Measurements from ENCODE around the gene TNFAIP8L1. TPM values are rescaled to one million over a fixed set of nuclear protein-coding genes. Genes with fewer than 3 reads are reported as not detected.

Gene TNFAIP8L1
- total RNA-seq, 1 experiment from 2014 or later = 3.6 TPM

DNA sequence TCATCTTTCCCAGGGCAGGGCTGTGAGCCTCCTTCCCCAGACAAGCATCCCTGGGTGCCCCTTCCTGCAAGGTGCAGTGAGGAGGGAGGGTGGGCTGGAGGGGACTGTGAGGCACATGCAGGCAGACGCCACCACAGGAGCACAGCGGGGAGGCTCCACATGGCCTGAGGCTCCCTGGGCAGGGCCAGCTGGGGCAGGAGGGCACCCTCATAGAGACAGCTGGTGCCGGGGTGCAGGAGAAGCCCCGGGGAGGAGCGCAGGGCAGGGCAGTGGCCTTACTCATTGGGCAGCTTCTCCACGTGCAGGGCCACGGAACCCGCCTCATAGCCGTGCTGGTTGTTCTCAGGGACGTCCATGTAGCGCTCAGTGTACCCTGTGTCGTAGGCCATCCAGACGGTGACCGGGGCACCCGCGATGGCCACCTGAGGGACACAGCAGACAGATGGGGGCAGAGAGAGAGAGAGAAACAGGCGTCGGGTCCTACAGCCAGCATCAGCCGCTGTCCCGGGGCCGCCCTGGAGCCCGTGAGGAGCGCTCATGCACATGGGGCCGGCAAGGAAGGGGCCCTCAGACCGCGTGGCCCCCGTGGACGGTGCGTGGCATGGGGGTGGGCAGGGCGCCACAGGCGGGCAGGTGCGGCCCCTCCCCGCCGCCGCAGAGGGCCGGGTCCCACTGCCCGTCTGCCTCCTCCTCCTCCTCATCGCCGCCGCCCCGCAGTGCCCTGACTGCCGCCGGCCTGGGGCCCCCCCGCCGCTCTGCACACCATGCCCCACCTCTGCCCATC is 43.3 kb downstream of the TNFAIP8L1 start:
- Mint-ChIP-seq H3K27ac (ENCODE audit: low read depth, unreplicated experiment) (no peak overlapping the region), H3K9me3 (ENCODE audit: unreplicated experiment) (no peaks in the 10 kb centered on the region), H3K27me3 (ENCODE audit: insufficient read depth, unreplicated experiment) (no peaks in the 10 kb centered on the region), H3K4me1 (ENCODE audit: insufficient read depth, unreplicated experiment) (no peaks in the 10 kb centered on the region), H3K4me3 (ENCODE audit: unreplicated experiment) (no peak overlapping the region), H3K36me3 (ENCODE audit: insufficient read depth, unreplicated experiment) (peaks cover 64% of the 10 kb centered on the region)
- CTCF ChIA-PET = no interaction called here
- TF ChIP-seq, protein P1, sequence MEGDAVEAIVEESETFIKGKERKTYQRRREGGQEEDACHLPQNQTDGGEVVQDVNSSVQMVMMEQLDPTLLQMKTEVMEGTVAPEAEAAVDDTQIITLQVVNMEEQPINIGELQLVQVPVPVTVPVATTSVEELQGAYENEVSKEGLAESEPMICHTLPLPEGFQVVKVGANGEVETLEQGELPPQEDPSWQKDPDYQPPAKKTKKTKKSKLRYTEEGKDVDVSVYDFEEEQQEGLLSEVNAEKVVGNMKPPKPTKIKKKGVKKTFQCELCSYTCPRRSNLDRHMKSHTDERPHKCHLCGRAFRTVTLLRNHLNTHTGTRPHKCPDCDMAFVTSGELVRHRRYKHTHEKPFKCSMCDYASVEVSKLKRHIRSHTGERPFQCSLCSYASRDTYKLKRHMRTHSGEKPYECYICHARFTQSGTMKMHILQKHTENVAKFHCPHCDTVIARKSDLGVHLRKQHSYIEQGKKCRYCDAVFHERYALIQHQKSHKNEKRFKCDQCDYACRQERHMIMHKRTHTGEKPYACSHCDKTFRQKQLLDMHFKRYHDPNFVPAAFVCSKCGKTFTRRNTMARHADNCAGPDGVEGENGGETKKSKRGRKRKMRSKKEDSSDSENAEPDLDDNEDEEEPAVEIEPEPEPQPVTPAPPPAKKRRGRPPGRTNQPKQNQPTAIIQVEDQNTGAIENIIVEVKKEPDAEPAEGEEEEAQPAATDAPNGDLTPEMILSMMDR (IDR thresholded peaks at IDR 0.05; ENCODE audit: unreplicated experiment) = no peak
- no peak for DNase-seq (ENCODE audit: unreplicated experiment)
- BruUV-seq (replicated peaks) = no TSS peak
- intact Hi-C loops (cut with micrococcal nuclease) = no loop called here
- POLR2A ChIA-PET = interaction anchor here (0.7 kb wide), 1 partner anchor 43 kb away, joined by 3 read pairs; no protein-coding TSS in a partner anchor

DNA sequence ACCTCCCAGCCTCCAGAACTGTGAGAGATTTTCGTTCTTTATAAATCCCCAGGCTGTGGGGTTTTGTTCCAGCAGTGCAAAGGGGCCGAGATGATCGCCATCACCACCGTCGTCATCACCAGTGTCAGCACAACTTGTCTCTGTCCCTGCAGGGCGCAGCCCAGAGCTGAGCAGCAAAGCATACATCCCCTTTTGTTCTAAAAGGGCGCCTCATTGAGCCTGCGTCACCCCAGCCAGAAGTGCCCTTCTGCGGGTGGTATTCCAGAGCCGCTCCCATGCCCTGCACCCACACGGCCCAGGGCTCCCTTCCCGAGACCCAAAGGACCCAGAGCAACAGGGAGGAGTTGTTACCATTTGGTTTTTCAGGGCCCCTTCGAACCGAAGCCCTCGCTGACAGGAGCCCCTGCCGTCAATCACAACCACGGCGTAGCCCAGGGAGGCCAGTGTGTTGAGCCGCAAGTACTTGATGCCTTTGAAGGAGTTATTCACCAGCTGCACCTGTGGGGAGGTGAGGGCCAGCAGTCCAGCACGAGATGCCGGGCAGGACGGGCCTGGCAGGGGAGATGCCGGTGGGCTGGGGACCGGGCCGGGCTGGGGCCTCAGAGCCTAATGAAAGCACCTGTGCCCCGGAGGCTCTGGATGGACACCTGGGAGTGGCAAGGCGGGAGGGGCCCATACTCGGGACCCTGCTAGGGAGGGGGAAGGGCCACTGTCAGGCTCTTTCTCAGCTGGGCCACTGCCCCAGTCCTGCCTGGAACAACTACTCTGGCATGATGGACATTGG is 45.2 kb downstream of the TNFAIP8L1 start:
- no peak for DNase-seq (ENCODE audit: unreplicated experiment)
- BruUV-seq (replicated peaks) = no TSS peak
- Mint-ChIP-seq H3K27me3 (ENCODE audit: insufficient read depth, unreplicated experiment) (no peaks in the 10 kb centered on the region), H3K4me3 (ENCODE audit: unreplicated experiment) (no peak overlapping the region), H3K36me3 (ENCODE audit: insufficient read depth, unreplicated experiment) (peaks cover 62% of the 10 kb centered on the region), H3K27ac (ENCODE audit: low read depth, unreplicated experiment) (no peak overlapping the region), H3K9me3 (ENCODE audit: unreplicated experiment) (no peaks in the 10 kb centered on the region), H3K4me1 (ENCODE audit: insufficient read depth, unreplicated experiment) (no peaks in the 10 kb centered on the region)
- ChIA-PET CTCF (interaction anchor here (0.7 kb wide), 1 partner anchor 46 kb away, joined by 3 read pairs; no protein-coding TSS in a partner anchor), POLR2A (no interaction called here)
- intact Hi-C loops (cut with micrococcal nuclease) = no loop called here
- TF ChIP-seq, protein P1 (IDR thresholded peaks at IDR 0.05; ENCODE audit: unreplicated experiment) = no peak

DNA sequence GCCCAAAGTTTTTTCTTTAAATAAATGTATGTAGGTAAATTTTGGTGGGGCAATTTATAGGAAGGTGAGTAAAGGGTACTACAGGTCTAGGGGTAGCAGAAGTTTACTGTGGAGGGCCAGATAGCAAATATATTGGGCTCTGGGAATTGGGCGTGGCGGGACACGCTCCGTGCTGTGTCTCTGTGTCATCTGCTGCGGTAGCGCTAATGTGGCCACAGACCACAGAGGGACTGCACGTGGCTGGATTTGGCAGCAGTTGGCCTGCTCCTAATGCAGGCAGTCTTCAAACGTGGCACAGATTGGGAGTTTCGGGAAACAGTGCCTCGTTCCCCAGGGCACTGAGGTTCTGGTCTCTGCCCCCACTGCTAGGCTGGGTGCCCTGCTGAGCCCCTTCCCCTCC is 47.4 kb downstream of the TNFAIP8L1 start:
- no peaks in the 10 kb centered on the region for H3K4me1 Mint-ChIP-seq (ENCODE audit: insufficient read depth, unreplicated experiment)
- H3K36me3 Mint-ChIP-seq (ENCODE audit: insufficient read depth, unreplicated experiment) = peaks cover 64% of the 10 kb centered on the region
- no peak for DNase-seq (ENCODE audit: unreplicated experiment)
- ChIA-PET CTCF (no interaction called here), POLR2A (no interaction called here)
- no peak overlapping the region for H3K27ac Mint-ChIP-seq (ENCODE audit: low read depth, unreplicated experiment)
- H3K27me3 Mint-ChIP-seq (ENCODE audit: insufficient read depth, unreplicated experiment) = no peaks in the 10 kb centered on the region
- H3K9me3 Mint-ChIP-seq (ENCODE audit: unreplicated experiment) = no peaks in the 10 kb centered on the region
- no peak overlapping the region for H3K4me3 Mint-ChIP-seq (ENCODE audit: unreplicated experiment)
- intact Hi-C loops (cut with micrococcal nuclease) = no loop called here
- no TSS peak for BruUV-seq (replicated peaks)
- TF ChIP-seq, protein P1 (IDR thresholded peaks at IDR 0.05; ENCODE audit: unreplicated experiment) = no peak

DNA sequence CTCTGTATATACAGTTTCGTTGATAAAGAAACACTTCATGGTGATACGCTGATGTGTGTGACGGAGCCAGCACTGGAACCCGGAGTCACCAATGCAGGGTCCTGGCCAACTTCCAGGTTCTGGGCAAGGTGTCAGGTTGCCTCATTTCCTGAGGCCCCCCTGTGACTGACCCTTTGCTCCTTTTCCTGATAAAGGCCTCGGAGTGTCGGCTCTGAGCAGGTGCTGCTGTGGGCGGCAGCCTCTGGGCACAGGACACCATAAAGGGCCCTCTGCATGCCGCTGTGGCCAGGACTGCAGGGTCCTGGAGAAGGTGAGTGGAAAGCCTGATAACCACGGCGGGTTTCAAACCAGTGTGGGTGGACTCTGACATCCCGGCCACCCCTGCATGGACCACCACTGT is 48.1 kb downstream of the TNFAIP8L1 start:
- Mint-ChIP-seq H3K4me1 (ENCODE audit: insufficient read depth, unreplicated experiment) (no peaks in the 10 kb centered on the region), H3K36me3 (ENCODE audit: insufficient read depth, unreplicated experiment) (peaks cover 64% of the 10 kb centered on the region), H3K9me3 (ENCODE audit: unreplicated experiment) (no peaks in the 10 kb centered on the region), H3K27ac (ENCODE audit: low read depth, unreplicated experiment) (no peak overlapping the region), H3K4me3 (ENCODE audit: unreplicated experiment) (no peak overlapping the region), H3K27me3 (ENCODE audit: insufficient read depth, unreplicated experiment) (no peaks in the 10 kb centered on the region)
- CTCF ChIA-PET = no interaction called here
- no peak for DNase-seq (ENCODE audit: unreplicated experiment)
- intact Hi-C loops (cut with micrococcal nuclease) = no loop called here
- TF ChIP-seq, protein P1 (IDR thresholded peaks at IDR 0.05; ENCODE audit: unreplicated experiment) = no peak
- no TSS peak for BruUV-seq (replicated peaks)
- POLR2A ChIA-PET = no interaction called here
